ENCODE results near the gene PLCE1. TPM values are rescaled to one million over a fixed set of nuclear protein-coding genes. Genes with fewer than 3 reads are reported as not detected.
A peak's percentile ranks its signal among the peaks of the same experiment; 100 is the strongest.
"Not testable (repeated sequence)": the region's sequence is repeated elsewhere in the genome, so short reads cannot be mapped to it uniquely, and the experiment has no call there.

The PLCE1 gene
- total RNA-seq (2014; rRNA removed; shearing (Covaris generic)): 0.50 and 1.1 TPM in 2 replicates
- polyA plus RNA-seq (2015; cell fraction: cytosol; rRNA removed): 1.8 and 2.3 TPM in 2 replicates
- 1.6 and 3.4 TPM in 2 replicates for polyA plus RNA-seq (2015; cell fraction: nucleus; rRNA removed)

- peak; percentile 2 for DNase-seq (ENCODE audit: low read depth, low spot score)
- in situ Hi-C loops (cut with HindIII; ENCODE audit: low pct_unique_long_range_greater_than_20kb, low sequenced_read_pairs): no loop called here
These were observed at the start of gene PLCE1 for GRCh38 chr10:93993782-93994437. PLCE1 (plus strand) TSS chr10:93993931; CDS start chr10:94031047, 37,116 bp downstream.

DNA sequence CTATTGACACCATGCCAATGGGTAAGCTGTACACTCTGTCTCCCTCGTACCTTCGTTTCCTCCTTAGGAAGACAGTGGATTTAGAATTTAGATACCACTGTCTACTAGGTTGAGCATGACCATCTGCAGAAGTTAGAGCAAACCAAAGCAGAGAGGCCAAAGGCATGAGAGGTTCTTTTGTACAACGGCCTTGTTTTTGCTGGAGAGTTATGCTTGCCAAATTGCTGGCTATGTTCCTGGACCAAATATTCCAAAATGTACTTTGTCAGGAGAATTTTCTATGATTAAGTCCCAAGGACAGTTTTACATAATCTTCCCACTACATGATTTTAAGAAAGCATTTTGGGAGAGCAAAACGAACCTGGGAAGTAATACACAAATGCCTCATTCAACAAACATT lies 47.9 kb upstream of the PLCE1 start:
- no peak for DNase-seq (ENCODE audit: low read depth, low spot score)
- in situ Hi-C loops (cut with HindIII; ENCODE audit: low pct_unique_long_range_greater_than_20kb, low sequenced_read_pairs): no loop called here

DNA sequence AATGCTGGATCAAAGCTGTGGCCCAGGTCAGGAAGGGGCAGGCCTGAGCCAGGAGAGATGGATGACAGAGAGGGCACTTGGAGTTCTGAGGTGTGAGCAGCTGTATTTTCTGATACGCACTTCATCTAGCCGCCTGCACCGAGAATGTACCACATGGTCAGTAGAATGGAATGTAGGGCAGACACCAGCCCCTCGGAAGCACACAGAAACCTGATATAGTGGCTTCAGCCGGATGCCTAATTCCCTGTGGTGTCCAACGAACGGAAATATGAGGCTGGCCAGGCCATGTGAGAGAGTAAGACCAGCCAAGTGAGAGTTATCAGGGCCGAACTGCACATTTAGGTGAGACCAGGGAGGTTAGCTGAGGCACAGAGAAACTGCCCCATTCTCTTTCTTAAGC lies 46.7 kb upstream of the PLCE1 start:
- no peak for DNase-seq (ENCODE audit: low read depth, low spot score)
- in situ Hi-C loops (cut with HindIII; ENCODE audit: low pct_unique_long_range_greater_than_20kb, low sequenced_read_pairs): no loop called here

- no peak for DNase-seq (ENCODE audit: low read depth, low spot score)
- in situ Hi-C loops (cut with HindIII; ENCODE audit: low pct_unique_long_range_greater_than_20kb, low sequenced_read_pairs): no loop called here
These were observed 46.2 kb upstream of the PLCE1 start for GRCh38 chr10:93947524-93947923.

DNA sequence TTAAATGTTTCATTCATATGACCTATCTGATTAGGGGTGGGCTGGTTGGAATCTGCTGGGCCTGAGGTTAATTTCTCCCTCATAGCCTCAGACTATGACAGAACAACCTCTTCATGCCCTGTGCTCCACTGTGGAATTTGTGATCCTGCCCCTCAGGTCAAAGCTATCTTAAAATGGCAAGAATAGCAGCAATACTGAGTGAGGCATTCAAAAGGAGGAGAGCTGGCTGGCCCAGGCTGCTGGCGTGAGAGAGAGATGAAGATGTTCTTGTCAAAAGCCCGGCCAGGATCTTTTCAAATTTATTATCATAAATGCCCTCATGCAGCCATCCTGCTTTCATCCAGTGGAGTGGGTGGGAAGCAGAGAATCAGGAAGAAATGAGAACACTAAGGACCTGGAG lies 41.8 kb upstream of the PLCE1 start:
- no peak for DNase-seq (ENCODE audit: low read depth, low spot score)
- in situ Hi-C loops (cut with HindIII; ENCODE audit: low pct_unique_long_range_greater_than_20kb, low sequenced_read_pairs): no loop called here

DNA sequence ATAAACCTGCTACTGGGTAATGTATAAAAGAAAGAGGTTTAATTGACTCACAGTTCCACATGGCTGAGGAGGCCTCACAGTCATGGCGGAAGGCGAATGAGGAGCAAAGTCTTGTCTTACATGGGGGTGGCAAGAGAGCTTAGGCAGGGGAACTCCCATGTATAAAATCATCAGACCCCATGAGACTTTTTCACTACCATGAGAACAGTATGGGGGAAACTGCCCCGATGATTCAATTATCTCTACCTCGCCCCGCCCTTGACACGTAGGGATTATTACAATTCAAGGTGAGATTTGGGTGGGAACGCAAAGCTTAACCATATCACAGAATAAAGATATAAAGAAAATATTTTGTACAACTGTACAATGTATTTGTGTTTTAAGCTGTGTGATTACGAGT lies 39.4 kb upstream of the PLCE1 start:
- DNase-seq (ENCODE audit: low read depth, low spot score): no peak
- in situ Hi-C loops (cut with HindIII; ENCODE audit: low pct_unique_long_range_greater_than_20kb, low sequenced_read_pairs): no loop called here

GRCh38 chr10:93954726-93955363 lies 38.9 kb upstream of the PLCE1 start:
- no peak for DNase-seq (ENCODE audit: low read depth, low spot score)
- in situ Hi-C loops (cut with HindIII; ENCODE audit: low pct_unique_long_range_greater_than_20kb, low sequenced_read_pairs): no loop called here

- in situ Hi-C loops (cut with HindIII; ENCODE audit: low pct_unique_long_range_greater_than_20kb, low sequenced_read_pairs): no loop called here
- no peak for DNase-seq (ENCODE audit: low read depth, low spot score)
These were observed 34.9 kb upstream of the PLCE1 start for GRCh38 chr10:93958834-93959233.

GRCh38 chr10:93960988-93961387 lies 32.7 kb upstream of the PLCE1 start:
- DNase-seq (ENCODE audit: low read depth, low spot score); in situ Hi-C loops (cut with HindIII; ENCODE audit: low pct_unique_long_range_greater_than_20kb, low sequenced_read_pairs): not testable (repeated sequence)

DNA sequence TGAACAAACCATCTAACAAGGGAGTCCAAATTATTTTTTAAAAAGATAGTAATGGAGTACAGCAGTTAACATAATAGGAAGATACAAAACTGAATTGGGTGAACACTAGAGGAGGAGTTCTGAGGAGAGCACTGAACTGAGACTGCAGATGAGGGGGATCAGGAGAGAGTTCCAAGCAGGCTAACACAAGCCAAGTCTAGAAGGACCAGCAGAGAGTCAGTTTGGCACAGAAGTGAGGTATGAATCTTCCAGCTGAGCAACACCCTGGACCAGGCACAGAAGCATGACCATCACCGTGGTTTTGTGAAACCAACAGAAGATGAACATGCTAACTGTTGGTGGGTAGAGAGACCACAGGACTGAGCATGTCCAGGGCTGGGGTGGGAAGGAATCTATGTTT lies 30.8 kb upstream of the PLCE1 start:
- DNase-seq (ENCODE audit: low read depth, low spot score): no peak
- in situ Hi-C loops (cut with HindIII; ENCODE audit: low pct_unique_long_range_greater_than_20kb, low sequenced_read_pairs): no loop called here

- in situ Hi-C loops (cut with HindIII; ENCODE audit: low pct_unique_long_range_greater_than_20kb, low sequenced_read_pairs): no loop called here
- DNase-seq (ENCODE audit: low read depth, low spot score): no peak
These were observed 30.3 kb upstream of the PLCE1 start for GRCh38 chr10:93963434-93963833.

DNA sequence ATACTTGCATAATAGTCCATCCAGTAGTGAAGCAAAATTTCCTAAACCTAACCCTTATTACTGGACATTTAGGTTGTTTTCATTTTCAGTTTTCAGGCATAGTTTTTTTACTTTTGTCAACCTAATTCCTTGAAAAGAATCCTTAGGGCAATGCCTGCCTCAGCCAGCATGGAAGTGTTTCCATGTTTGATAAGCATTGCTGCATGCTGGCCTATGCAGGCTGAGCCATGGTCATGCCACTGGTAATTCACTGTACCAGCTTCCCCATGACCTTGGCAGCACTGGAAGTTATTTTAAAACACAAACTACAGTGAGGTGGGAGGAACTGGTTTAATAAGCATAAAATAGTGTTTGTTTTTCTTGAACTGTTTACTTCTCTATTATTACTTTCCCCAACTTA lies 27.8 kb upstream of the PLCE1 start:
- in situ Hi-C loops (cut with HindIII; ENCODE audit: low pct_unique_long_range_greater_than_20kb, low sequenced_read_pairs): no loop called here
- no peak for DNase-seq (ENCODE audit: low read depth, low spot score)

GRCh38 chr10:93967756-93968155 lies 26.0 kb upstream of the PLCE1 start:
- no peak for DNase-seq (ENCODE audit: low read depth, low spot score)
- in situ Hi-C loops (cut with HindIII; ENCODE audit: low pct_unique_long_range_greater_than_20kb, low sequenced_read_pairs): no loop called here

DNA sequence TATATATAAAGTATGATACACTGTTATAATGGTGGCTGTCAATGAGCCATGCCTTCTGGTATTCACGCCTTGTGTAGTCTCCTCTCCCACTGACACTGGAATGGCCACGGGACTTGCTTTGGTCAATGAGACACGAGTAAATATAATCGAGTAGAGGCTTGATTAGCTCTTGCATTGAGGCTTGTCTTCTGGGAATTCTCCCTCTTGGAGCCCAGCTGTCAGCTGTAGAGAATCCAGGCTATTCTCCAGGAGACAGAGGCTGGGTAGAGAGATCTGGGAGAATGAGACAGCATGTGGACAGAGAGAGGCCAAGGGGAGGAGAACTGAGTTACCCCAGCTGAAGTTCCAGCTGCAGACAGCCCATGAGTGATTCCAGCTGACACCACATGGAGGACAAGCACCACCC lies 25.2 kb upstream of the PLCE1 start:
- in situ Hi-C loops (cut with HindIII; ENCODE audit: low pct_unique_long_range_greater_than_20kb, low sequenced_read_pairs): no loop called here
- no peak for DNase-seq (ENCODE audit: low read depth, low spot score)

DNA sequence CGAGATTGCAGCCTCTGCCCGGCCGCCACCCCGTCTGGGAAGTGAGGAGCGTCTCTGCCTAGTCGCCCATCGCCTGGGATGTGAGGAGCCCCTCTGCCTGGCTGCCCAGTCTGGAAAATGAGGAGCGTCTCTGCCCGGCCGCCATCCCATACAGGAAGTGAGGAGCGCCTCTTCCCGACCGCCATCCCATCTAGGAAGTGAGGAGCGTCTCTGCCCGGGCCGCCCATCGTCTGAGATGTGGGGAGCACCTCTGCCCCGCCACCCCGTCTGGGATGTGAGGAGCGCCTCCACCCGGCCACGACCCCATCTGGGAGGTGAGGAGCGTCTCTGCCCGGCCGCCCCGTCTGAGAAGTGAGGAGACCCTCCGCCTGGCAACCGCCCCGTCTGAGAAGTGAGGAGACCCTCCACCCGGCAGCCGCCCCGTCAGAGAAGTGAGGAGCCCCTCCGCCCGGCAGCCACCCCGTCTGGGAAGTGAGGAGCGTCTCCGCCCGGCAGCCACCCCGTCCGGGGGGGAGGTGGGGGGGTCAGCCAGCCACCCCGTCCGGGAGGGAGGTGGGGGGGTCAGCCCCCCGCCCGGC lies 23.2 kb upstream of the PLCE1 start:
- DNase-seq (ENCODE audit: low read depth, low spot score); in situ Hi-C loops (cut with HindIII; ENCODE audit: low pct_unique_long_range_greater_than_20kb, low sequenced_read_pairs): not testable (repeated sequence)

GRCh38 chr10:93973748-93974445 lies 19.8 kb upstream of the PLCE1 start:
- in situ Hi-C loops (cut with HindIII; ENCODE audit: low pct_unique_long_range_greater_than_20kb, low sequenced_read_pairs): no loop called here
- no peak for DNase-seq (ENCODE audit: low read depth, low spot score)

- peak; percentile 7 for DNase-seq (ENCODE audit: low read depth, low spot score)
- in situ Hi-C loops (cut with HindIII; ENCODE audit: low pct_unique_long_range_greater_than_20kb, low sequenced_read_pairs): no loop called here
These were observed 16.3 kb upstream of the PLCE1 start for GRCh38 chr10:93977442-93977841.

DNA sequence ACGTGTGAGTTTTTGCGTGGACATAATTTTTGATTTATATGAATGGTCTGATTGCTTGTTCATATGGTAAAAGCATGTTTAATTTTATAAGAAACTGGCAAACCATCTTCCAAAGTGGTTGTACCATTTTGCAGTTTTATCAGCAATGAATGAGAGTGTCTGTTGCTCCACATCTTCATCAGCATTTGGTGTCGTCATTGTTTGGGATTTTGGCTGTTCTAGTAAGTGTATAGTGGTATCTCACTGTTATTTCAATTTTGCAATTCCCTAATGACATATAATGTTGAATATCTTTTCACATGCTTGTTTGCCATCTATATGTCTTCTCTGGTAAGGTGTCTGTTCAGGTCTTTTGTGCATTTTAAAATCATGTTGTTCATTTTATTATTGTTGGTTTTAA lies 13.2 kb upstream of the PLCE1 start:
- no peak for DNase-seq (ENCODE audit: low read depth, low spot score)
- in situ Hi-C loops (cut with HindIII; ENCODE audit: low pct_unique_long_range_greater_than_20kb, low sequenced_read_pairs): no loop called here

Measured in SK-MEL-5 (cell line).